ENCODE measurements around the gene LRP1B.
"Not testable (repeated sequence)": the region's sequence is repeated elsewhere in the genome, so short reads cannot be mapped to it uniquely, and the experiment has no call there.

Gene LRP1B

GRCh38 chr2:142100139-142100873 is 30.5 kb downstream of the LRP1B start:
- no peak for DNase-seq

DNA sequence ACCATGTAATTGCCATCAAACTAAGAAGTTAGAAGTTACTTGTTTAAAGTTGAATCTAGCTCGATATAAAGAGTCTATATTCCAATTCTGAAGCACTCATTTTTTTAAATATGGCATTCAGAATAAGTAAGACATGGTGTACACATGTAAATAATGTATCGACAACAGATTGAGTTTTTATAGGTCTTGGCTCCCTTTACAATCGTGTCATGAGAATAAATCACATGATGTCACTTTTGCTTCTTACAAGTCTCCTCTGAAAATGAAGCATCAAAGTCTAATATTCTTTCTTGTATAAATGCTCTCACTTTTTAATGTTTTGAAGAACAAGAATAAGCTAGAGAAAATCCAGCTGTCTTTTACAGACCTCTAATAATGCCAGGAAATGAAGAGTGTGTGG is 33.1 kb downstream of the LRP1B start:
- no peak for DNase-seq

DNA sequence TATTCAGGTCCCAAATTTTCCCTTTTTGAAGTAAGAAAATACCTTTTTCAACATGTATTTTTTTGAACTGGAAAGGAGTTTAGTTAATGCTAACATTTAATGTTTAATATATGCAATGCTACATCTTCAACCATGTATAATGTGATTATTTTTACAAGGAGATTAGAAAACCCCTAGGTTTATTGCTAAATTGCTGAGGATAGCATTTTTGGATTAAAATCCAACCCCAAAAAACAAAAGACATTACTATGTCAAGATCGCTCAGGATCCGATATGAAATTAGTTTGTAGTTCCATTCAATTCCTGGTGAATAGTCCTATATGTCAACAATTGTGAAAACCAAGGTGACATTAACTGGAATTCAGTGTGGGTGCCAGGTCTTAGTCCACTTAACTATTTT is 35.2 kb downstream of the LRP1B start:
- no peak for DNase-seq

- DNase-seq = no peak
Observed at GRCh38 chr2:142094233-142094632, 36.6 kb downstream of the LRP1B start.

DNA sequence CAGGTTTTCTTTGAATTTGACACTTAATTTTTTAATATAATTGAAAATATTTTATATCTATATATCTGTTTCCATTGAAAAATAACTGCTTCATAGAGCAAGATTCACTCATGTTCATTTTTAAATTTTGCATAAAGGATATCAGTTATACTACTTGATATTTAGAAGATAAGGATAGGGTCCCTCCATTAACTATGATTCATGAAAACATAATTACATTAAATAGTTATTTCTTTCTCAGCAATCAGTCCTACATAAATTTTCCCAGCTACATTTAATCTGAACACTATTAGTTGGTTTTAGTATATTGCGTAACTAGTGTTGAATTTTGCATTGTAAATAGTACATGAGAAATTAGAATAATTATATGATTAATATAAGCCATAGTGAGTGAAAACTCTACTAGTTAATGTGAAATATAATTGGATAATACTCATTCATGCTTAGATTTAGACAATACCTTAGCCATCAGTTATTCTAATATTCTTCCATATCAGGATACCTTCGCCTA is 42.7 kb downstream of the LRP1B start:
- no peak for DNase-seq

GRCh38 chr2:142087585-142087984 is 43.2 kb downstream of the LRP1B start:
- DNase-seq = not testable (repeated sequence)

DNA sequence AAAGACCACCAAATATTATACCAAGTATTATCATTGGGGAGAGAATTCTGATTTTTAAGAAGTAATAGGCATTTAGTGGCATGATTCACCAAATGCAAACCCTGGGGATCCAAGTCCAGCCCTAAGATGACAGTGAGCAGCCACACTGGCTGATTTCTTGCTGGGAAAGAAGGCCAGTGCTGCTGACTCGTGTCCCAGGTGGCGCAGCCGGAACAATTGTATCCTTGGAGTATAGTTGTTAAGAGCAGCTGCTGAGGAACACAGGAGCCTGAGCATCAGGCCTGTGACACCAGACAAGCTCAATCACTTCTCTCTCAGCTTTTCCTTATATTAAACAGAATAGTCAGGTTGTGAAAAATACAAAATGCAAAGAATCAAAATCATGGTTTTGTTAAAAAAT is 48.4 kb downstream of the LRP1B start:
- DNase-seq = no peak

DNA sequence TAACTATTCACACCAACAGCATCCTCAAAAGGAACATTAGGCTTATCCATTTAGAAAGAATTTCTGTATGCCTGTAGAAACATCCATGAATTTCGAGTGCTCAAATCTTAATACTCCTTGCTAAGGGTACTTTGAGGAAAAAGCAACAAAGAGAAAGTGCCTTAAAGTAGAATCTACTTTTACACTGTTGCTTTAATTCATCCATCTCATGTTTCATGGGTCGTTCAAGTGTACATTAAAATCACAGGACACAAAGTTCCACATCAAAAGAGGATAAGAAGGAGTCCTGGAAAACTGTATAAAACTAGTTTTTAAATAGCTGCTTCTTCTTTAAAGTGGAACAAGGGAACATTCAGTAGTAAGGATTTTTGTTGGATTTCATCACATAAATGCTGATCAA is 54.5 kb downstream of the LRP1B start:
- no peak for DNase-seq

DNA sequence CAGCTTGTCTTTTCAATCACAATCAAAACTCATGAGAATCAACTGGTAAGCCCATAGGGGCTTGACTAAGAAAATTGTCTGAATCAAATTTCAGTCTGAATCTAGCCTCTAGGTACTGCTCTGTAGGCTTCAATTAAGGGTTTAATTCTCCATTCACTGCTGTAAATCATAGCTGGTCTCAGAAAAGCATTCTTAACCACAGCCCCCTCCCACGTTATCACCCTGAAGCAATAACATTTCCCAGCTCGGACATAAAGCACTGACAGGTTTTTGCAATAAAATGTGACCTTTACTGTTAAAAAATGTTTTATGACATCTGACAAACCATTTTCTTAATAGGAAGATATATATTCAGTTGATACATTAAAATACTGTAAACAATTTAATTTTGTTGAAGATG is 55.0 kb downstream of the LRP1B start:
- no peak for DNase-seq

DNA sequence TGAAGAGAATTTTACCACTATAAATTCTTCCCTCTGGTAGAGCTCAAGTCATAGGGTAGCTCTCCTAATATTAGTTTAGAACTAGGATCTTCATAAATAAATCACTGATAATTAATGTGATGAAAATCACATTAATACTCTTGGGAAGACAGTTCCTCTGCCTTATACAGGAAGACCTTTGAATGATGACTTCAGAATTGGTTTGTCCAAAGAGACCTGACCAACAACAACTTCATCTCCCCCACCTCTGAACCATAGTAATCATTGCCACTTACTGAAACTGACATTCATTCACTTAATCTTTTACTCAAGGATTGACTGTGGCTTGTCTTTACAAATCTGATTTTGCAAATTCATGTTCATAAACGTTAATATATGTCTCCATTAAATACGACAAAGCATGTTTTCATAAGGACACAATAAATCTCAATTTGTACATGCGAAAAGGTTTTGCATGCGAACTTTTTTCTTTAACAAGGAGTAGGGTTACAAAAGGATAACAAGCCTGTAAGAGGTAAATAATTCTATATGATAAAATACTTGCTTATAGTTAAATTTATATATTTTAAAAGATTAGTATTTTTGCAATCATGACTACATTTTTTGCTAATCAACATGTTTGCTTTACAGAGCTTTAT is 61.4 kb downstream of the LRP1B start:
- DNase-seq = no peak

GRCh38 chr2:142065700-142066099 is 65.1 kb downstream of the LRP1B start:
- DNase-seq = no peak

DNA sequence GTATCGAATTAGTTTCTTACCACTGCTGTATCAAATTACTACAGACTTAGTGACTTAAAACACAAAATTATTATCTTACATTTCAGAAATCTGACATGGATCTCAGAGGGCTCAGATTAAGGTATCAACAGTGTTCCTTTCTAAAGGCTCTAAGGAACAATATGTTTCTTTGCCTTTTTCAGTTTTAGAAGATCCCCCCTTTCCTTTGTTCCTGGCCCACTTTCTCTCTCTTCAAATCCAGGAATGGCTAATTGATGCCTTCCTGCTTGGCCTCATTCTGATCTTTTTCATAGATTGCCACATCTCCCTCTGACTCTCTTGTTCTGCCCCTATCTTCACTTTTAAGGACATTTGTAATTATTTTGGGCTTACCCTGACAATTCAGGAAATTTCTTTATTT is 65.7 kb downstream of the LRP1B start:
- DNase-seq = no peak

- no peak for DNase-seq
Observed at GRCh38 chr2:142061733-142062132, 69.1 kb downstream of the LRP1B start.

DNA sequence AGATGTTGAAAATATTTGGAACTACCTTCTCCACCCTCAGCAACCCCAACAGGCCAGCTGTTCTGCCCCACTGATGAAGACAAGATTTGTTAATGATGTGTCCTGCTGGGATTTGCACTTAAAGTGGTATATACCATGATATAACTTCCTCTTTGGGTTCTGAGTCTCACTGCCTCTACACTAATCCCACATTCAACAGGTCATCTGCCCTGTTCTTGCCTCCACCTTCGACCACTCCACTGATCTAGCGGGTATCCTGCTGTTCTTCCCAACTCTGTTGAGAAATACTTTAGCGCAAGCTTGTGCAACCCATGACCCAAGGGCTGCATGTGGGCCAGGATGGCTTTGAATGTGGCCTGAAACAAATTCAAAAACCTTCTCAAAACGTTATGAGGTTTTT is 72.7 kb downstream of the LRP1B start:
- no peak for DNase-seq

DNA sequence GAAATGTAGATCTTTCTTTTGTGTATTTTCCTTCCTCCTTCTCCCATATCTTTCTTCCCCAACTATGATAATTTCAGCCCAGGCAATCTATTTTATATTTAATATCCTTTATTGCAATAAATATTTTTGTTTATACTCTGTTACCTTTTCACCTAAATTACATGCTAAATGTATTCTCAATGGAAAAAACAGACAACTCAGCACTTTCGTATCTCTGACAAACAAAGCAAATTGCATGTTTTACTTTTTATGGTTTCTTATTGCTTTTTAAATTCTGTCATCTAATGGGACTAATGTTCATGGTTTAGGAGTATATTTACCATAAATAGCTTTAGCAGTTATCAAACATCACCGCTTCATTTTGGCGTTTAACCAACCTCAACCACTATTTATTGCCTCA is 74.0 kb downstream of the LRP1B start:
- no peak for DNase-seq

- DNase-seq = no peak
Observed at GRCh38 chr2:142052220-142052863, 78.5 kb downstream of the LRP1B start.

- no peak for DNase-seq
Observed at GRCh38 chr2:142048581-142048980, 82.2 kb downstream of the LRP1B start.

DNA sequence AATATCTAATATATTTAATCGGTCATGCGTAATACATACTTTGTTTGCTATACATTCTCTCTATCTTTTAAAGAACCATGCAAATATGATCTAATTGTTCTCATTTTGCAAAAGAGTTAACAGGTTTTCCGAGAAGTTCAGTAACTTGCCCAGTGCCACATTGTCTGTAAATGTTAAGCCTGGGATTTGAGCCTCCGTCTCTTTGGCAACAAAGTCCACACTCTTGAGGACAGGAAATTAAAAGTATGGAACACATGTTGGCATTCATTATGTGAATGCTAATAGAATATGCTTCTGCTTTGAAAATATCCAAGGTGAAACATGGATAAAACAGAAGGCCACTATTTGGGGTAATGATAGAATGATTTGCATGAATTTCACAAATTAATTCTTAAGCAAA is 85.2 kb downstream of the LRP1B start:
- DNase-seq = no peak

DNA sequence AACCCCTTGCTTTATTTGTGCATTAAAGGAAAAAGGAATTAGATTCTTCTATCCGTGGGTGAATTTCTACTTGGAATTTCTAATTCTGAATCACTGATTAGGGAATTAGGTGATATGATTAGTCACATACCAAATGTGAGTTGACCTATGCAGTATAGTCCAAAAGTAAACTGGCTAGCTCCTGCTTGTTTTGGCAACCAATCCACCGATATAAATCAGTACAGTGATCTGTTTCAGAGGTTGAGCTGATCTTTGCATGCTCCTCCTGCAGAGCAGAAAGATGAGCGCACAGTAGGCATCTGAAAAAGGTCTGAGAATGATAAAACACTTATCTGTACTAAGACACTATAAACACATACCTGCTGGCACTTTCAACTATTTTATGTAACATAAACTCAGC is 86.6 kb downstream of the LRP1B start:
- DNase-seq = no peak

DNA sequence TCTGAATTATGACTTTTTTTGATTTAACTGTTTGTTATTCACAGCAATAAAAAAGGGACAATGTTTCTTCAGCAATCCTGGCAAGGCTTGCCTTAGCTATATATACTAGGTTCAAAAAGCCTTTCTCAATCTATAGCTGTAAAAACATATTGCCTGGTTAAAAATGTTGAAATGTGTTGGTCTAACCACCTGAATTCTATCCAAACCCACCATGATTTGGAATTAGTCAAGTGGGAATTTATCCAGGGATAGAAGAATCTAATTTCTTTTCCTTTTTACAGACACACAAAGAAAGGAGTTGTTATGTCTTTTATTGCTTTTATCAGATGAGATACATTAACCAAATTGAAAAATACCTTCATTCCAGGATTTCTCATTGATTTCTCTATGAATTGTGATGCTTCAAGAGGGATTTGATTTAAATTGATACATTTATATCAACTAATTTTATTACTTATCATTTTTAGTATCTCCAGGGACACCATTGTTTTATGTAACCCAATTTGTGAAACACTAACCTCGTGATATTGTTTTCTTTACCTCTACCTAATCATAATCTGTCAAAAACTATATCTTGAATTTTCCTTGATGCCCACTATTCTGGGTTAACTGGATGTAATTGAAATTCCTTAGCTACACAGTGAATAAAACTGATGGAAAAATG is 88.1 kb downstream of the LRP1B start:
- DNase-seq = no peak

DNA sequence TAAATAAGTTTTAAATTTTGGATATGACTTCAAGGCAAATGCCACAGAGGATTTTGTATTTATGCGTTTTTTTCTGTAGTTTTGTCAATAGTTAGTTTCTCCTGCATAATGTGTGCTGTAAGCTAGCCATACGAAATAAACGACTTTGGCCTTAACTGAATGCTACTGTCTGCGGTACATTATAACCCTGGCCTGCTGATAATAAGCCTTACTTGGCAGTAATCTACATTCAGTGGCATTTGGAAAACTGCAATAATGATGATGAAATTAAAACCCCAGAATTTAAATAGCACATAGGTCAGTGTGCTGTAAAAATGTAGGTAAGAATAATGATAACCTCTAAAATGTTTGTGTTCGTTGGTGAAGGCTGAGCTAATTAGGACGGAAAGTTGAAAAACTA is 88.8 kb downstream of the LRP1B start:
- DNase-seq = no peak

- no peak for DNase-seq
Observed at GRCh38 chr2:142041105-142041504, 89.7 kb downstream of the LRP1B start.

DNA sequence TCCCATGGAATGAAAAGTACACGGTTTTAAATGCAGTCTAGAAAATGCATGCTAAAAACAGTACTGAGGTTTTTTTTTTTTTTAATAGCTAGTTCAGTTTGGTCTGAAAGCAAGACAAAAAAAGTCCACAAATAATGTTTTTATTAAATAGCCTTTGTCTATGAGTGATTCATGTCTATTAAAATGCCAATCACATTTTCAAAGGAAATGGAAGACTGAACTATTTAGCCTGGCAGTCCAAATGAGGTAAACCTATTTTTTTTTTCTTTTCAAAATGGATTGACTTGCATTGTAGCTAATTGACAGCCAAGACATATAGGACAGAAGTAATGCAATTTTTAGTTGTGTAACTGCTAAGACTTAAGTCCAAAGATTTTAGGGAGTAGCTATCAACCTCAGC is 90.3 kb downstream of the LRP1B start:
- DNase-seq = no peak

- DNase-seq = no peak
Observed at GRCh38 chr2:142038826-142039225, 92.0 kb downstream of the LRP1B start.

Measured in inflammatory macrophage treated with lipopolysaccharide for 4 hours (primary cell).